Activated CD4-positive, alpha-beta memory T cell treated with anti-CD3 and anti-CD28 coated beads, Interleukin-2, amount 10 ng/mL, durations not matched to agents 7 days and 5 days (primary cell): ENCODE results near the gene TMEM54. TPM values are rescaled to one million over a fixed set of nuclear protein-coding genes. Genes with fewer than 3 reads are reported as not detected.

Experiments
- CTCF ChIA-PET: fragments of 350-600 bp; sonication (Branson Sonifier 250); formaldehyde crosslinking; loops from one replicate; lab custom pipeline; 2021; ENCODE audit warnings: antibody characterized with exemption, inconsistent platforms; lab: Charles Lee
- POLR2A ChIA-PET: fragments of 350-600 bp; sonication (Branson Sonifier 250); formaldehyde crosslinking; loops from one replicate; lab custom pipeline; 2021; ENCODE audit warnings: antibody characterized with exemption; lab: Charles Lee
- DNase-seq: peaks from one replicate; pipeline ENCODE4 v3.0.0-alpha.2; 2020
- H3K27ac Mint-ChIP-seq: one replicate; pipeline ENCODE4 v1.8.0; 2021; ENCODE audit warnings: mild to moderate bottlenecking, mixed read lengths
- H3K27me3 Mint-ChIP-seq: one replicate; pipeline ENCODE4 v1.8.0; 2021; ENCODE audit warnings: mixed read lengths
- H3K36me3 Mint-ChIP-seq: one replicate; pipeline ENCODE4 v1.8.0; 2021; ENCODE audit warnings: low read depth, mixed read lengths
- H3K4me1 Mint-ChIP-seq: one replicate; pipeline ENCODE4 v1.8.0; 2021; ENCODE audit warnings: mixed read lengths
- H3K4me3 Mint-ChIP-seq: one replicate; pipeline ENCODE4 v1.8.0; 2021; ENCODE audit warnings: mild to moderate bottlenecking, mixed read lengths
- H3K9me3 Mint-ChIP-seq: one replicate; pipeline ENCODE4 v1.8.0; 2021; ENCODE audit warnings: mixed read lengths
- total RNA-seq, 2 experiments: library from RNA; stranded (reverse); gene quantifications; one replicate each; pipeline ENCODE4 v1.2.3, GENCODE V29; 2021

Gene TMEM54
- total RNA-seq, 2 experiments from 2014 or later: not detected

GRCh38 chr1:32861904-32862695 is 39.1 kb downstream of the TMEM54 start:
- no peak for DNase-seq
- peaks cover 44% of the 10 kb centered on the region for H3K36me3 Mint-ChIP-seq
- H3K27me3 Mint-ChIP-seq: no peaks in the 10 kb centered on the region
- no peak overlapping the region for H3K4me3 Mint-ChIP-seq
- no peaks in the 10 kb centered on the region for H3K9me3 Mint-ChIP-seq
- POLR2A ChIA-PET: interaction anchor here (0.9 kb wide), 1 partner anchor 13 kb away, joined by 3 read pairs; no protein-coding TSS in a partner anchor
- CTCF ChIA-PET: interaction anchor here (2.3 kb wide), 1 partner anchor 15 kb away, joined by 6 read pairs; no protein-coding TSS in a partner anchor
- no peak overlapping the region for H3K27ac Mint-ChIP-seq
- H3K4me1 Mint-ChIP-seq: no peaks in the 10 kb centered on the region

- POLR2A ChIA-PET: no interaction called here
- Mint-ChIP-seq H3K4me1 (no peaks in the 10 kb centered on the region), H3K27ac (no peak overlapping the region)
Measured at GRCh38 chr1:32860566-32860965, 40.6 kb downstream of the TMEM54 start.

GRCh38 chr1:32859915-32860314 is 41.3 kb downstream of the TMEM54 start:
- ChIA-PET POLR2A (no interaction called here), CTCF (interaction anchor here (0.5 to 2.3 kb wide), 4 partner anchors 15 to 852 kb away, joined by 3 to 6 read pairs (median 5); no protein-coding TSS in a partner anchor)
- peaks cover 63% of the 10 kb centered on the region for H3K36me3 Mint-ChIP-seq
- no peak overlapping the region for H3K27ac Mint-ChIP-seq
- H3K4me3 Mint-ChIP-seq: no peak overlapping the region
- no peaks in the 10 kb centered on the region for H3K9me3 Mint-ChIP-seq
- DNase-seq: no peak
- H3K27me3 Mint-ChIP-seq: no peaks in the 10 kb centered on the region
- no peaks in the 10 kb centered on the region for H3K4me1 Mint-ChIP-seq

More at GRCh38 chr1:32860566-32860965, 40.6 kb downstream of the TMEM54 start:
- CTCF ChIA-PET: interaction anchor here (0.6 to 2.3 kb wide), 3 partner anchors 14 to 340 kb away, joined by 3 to 6 read pairs (median 6); no protein-coding TSS in a partner anchor
- Mint-ChIP-seq H3K9me3 (no peaks in the 10 kb centered on the region), H3K36me3 (peaks cover 59% of the 10 kb centered on the region), H3K4me3 (no peak overlapping the region), H3K27me3 (no peaks in the 10 kb centered on the region)
- no peak for DNase-seq

- Mint-ChIP-seq H3K4me3 (no peak overlapping the region), H3K4me1 (no peaks in the 10 kb centered on the region), H3K36me3 (peaks cover 64% of the 10 kb centered on the region), H3K9me3 (no peaks in the 10 kb centered on the region), H3K27ac (no peak overlapping the region), H3K27me3 (no peaks in the 10 kb centered on the region)
- ChIA-PET CTCF (no interaction called here), POLR2A (no interaction called here)
- no peak for DNase-seq
Measured at GRCh38 chr1:32858791-32859190, 42.4 kb downstream of the TMEM54 start.

- Mint-ChIP-seq H3K9me3 (no peaks in the 10 kb centered on the region), H3K27me3 (no peaks in the 10 kb centered on the region), H3K36me3 (peaks cover 65% of the 10 kb centered on the region), H3K27ac (no peak overlapping the region), H3K4me1 (no peaks in the 10 kb centered on the region), H3K4me3 (no peak overlapping the region)
- ChIA-PET POLR2A (no interaction called here), CTCF (no interaction called here)
- DNase-seq: no peak
Measured at GRCh38 chr1:32858136-32858535, 43.1 kb downstream of the TMEM54 start.

GRCh38 chr1:32855861-32856617 is 45.1 kb downstream of the TMEM54 start:
- ChIA-PET POLR2A (no interaction called here), CTCF (no interaction called here)
- Mint-ChIP-seq H3K9me3 (no peaks in the 10 kb centered on the region), H3K4me1 (no peaks in the 10 kb centered on the region), H3K4me3 (no peak overlapping the region), H3K27ac (no peak overlapping the region), H3K27me3 (no peaks in the 10 kb centered on the region), H3K36me3 (peaks cover 71% of the 10 kb centered on the region)
- no peak for DNase-seq

GRCh38 chr1:32848354-32849063 is 52.7 kb downstream of the TMEM54 start:
- no peak for DNase-seq
- Mint-ChIP-seq H3K4me1 (peaks cover 3% of the 10 kb centered on the region), H3K9me3 (no peaks in the 10 kb centered on the region), H3K27me3 (no peaks in the 10 kb centered on the region), H3K4me3 (no peak overlapping the region), H3K36me3 (peaks cover 45% of the 10 kb centered on the region), H3K27ac (no peak overlapping the region)
- ChIA-PET CTCF (no interaction called here), POLR2A (interaction anchor here (1.3 kb wide), 1 partner anchor 198 kb away, joined by 3 read pairs; the partner anchor contains the start of genes RBBP4 and ZBTB8OS)

Other genes starting within 250 kb of the TMEM54 start
- not detected for gene SYNC, start 198.6 kb downstream of the TMEM54 start, total RNA-seq
- gene YARS1, start 84.0 kb downstream of the TMEM54 start, total RNA-seq: 100 to 1,000 TPM; 204 to 214 TPM
- gene S100PBP, start 83.7 kb downstream of the TMEM54 start, total RNA-seq: 10 to 100 TPM; 78.4 to 84.0 TPM
- gene FNDC5, start 30.5 kb downstream of the TMEM54 start, total RNA-seq: not detected
- gene HPCA, start 14.9 kb downstream of the TMEM54 start, total RNA-seq: under 1 TPM; 0.38 to 0.60 TPM
- 10 to 100 TPM; 42.9 to 46.9 TPM for gene RNF19B, start 63.4 kb upstream of the TMEM54 start, total RNA-seq
- gene AK2, start 135.5 kb upstream of the TMEM54 start, total RNA-seq: 100 to 1,000 TPM; 189 to 192 TPM
- 1 to 10 TPM; 3.9 to 4.5 TPM for gene AZIN2, start 179.8 kb upstream of the TMEM54 start, total RNA-seq